Measurements from ENCODE around the gene RNMT.
"Not testable (repeated sequence)": the region's sequence is repeated elsewhere in the genome, so short reads cannot be mapped to it uniquely, and the experiment has no call there.

The RNMT gene

DNA sequence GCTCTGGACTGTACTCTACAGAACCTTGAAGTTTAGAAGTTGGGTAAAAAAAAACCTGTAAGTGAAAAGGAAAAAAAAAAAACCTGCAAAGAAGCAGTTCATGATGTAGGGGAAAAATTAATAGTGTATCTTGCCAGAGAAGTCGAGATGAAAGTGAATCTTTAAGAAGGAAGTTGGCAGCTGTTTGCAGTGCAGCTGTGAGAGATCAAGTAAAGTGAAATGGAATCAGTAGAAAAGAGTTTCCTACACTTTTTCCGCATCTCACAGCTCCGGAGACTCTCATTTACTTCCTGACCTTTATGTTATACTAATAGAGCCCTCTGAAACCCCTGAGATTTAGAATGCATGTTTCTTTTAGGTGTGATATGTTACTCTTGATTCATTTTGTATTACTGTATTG is 19.2 kb downstream of the RNMT start:
- Histone ChIP-seq H3K27ac (ENCODE audit: low read depth, low read length) (no peak overlapping the region), H3K27me3 (ENCODE audit: control insufficient read depth, insufficient read depth, low read length) (no peaks in the 10 kb centered on the region), H3K9me3 (ENCODE audit: control insufficient read depth, insufficient read depth, low read length) (no peaks in the 10 kb centered on the region), H3K36me3 (ENCODE audit: control insufficient read depth, insufficient read depth, low read length) (peaks cover 88% of the 10 kb centered on the region), H3K4me3 (ENCODE audit: low read depth, low read length) (no peak overlapping the region), H3K9ac (ENCODE audit: low read depth, low read length) (no peak overlapping the region), H3K4me1 (ENCODE audit: control insufficient read depth, insufficient read depth, low read length) (no peaks in the 10 kb centered on the region)

DNA sequence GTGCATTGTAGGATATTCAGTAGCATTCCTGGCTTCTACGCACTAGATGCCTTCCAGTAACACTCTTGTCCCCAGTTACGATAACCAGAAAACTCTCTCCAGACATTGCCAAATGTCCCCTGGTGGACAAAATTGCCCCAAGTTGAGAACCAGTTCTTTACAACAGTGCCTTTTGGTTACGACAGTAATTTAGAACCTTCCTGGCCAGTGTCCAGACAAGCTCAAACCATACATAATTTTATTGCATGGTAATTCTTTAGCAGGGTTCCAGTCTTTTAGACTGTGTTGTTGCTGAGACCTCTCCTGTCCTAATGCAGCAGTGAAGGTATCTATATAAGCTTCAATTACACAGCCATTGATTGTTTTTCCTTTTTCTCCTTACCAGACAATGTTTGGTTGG is 20.2 kb downstream of the RNMT start:
- Histone ChIP-seq H3K9me3 (ENCODE audit: control insufficient read depth, insufficient read depth, low read length) (no peaks in the 10 kb centered on the region), H3K4me3 (ENCODE audit: low read depth, low read length) (no peak overlapping the region), H3K27me3 (ENCODE audit: control insufficient read depth, insufficient read depth, low read length) (no peaks in the 10 kb centered on the region), H3K4me1 (ENCODE audit: control insufficient read depth, insufficient read depth, low read length) (no peaks in the 10 kb centered on the region), H3K9ac (ENCODE audit: low read depth, low read length) (no peak overlapping the region), H3K36me3 (ENCODE audit: control insufficient read depth, insufficient read depth, low read length) (peaks cover 79% of the 10 kb centered on the region), H3K27ac (ENCODE audit: low read depth, low read length) (no peak overlapping the region)

DNA sequence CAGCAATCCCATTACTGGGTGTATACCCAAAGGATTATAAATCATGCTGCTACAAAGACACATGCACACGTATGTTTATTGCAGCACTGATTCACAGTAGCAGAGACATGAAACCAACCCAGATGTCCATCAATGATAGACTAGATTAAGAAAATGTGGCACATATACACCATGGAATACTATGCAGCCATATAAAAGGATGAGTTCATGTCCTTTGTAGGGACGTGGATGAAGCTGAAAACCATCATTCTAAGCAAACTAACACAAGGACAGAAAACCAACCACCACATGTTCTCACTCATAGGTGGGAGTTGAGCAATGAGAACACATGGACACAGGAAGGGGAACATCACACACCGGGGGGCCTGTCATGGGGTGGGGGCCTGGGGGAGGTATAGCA is 25.1 kb downstream of the RNMT start:
- not testable (repeated sequence) for H3K9ac ChIP-seq (ENCODE audit: low read depth, low read length); H3K9me3 ChIP-seq (ENCODE audit: control insufficient read depth, insufficient read depth, low read length); H3K27ac ChIP-seq (ENCODE audit: low read depth, low read length); H3K27me3 ChIP-seq (ENCODE audit: control insufficient read depth, insufficient read depth, low read length); H3K4me1 ChIP-seq (ENCODE audit: control insufficient read depth, insufficient read depth, low read length); H3K4me3 ChIP-seq (ENCODE audit: low read depth, low read length)
- H3K36me3 ChIP-seq (ENCODE audit: control insufficient read depth, insufficient read depth, low read length) = peaks cover 79% of the 10 kb centered on the region

DNA sequence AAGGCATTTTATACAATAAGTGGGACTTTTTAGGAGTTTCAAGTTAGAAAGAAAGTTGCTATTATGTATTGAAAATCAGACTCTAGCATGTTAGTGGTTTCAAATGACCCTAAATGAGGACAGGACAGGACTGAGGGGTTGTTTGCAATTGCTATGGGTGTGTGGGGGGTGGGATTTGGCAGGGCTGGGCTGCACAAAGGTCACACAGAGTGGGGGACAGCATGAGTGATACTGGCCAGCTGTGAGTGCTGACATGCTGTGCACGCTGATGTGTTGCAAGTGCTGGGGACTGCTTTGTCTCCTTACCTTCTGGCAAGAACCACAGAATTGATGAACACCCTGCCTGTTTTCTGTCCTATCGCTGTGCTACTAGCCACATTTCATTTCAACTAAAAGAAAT is 29.8 kb downstream of the RNMT start:
- no peak overlapping the region for H3K4me3 ChIP-seq (ENCODE audit: low read depth, low read length)
- no peaks in the 10 kb centered on the region for H3K4me1 ChIP-seq (ENCODE audit: control insufficient read depth, insufficient read depth, low read length)
- H3K9me3 ChIP-seq (ENCODE audit: control insufficient read depth, insufficient read depth, low read length) = no peaks in the 10 kb centered on the region
- peaks cover 70% of the 10 kb centered on the region for H3K36me3 ChIP-seq (ENCODE audit: control insufficient read depth, insufficient read depth, low read length)
- no peak overlapping the region for H3K9ac ChIP-seq (ENCODE audit: low read depth, low read length)
- H3K27ac ChIP-seq (ENCODE audit: low read depth, low read length) = no peak overlapping the region
- H3K27me3 ChIP-seq (ENCODE audit: control insufficient read depth, insufficient read depth, low read length) = no peaks in the 10 kb centered on the region

DNA sequence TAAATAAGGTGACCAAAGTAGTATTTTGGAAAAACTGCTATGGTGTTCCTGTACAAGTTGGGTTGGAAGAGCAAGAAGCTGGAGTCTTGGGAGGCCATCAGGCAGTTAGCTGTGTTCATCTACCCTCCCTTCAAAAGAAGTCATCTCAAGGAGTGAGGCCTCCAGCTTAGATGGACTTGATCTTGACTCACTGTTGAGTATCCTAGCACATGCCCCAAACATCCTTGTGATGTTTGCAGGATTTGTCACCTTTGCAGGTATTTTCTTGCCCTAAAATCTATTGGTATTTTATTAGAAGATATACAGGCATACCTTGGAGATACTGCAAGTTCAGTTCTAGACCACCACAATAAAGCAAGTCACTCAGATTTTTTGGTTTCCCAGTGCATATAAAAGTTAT is 30.2 kb downstream of the RNMT start:
- no peaks in the 10 kb centered on the region for H3K27me3 ChIP-seq (ENCODE audit: control insufficient read depth, insufficient read depth, low read length)
- no peaks in the 10 kb centered on the region for H3K9me3 ChIP-seq (ENCODE audit: control insufficient read depth, insufficient read depth, low read length)
- no peak overlapping the region for H3K27ac ChIP-seq (ENCODE audit: low read depth, low read length)
- H3K36me3 ChIP-seq (ENCODE audit: control insufficient read depth, insufficient read depth, low read length) = peaks cover 72% of the 10 kb centered on the region
- no peak overlapping the region for H3K4me3 ChIP-seq (ENCODE audit: low read depth, low read length)
- no peaks in the 10 kb centered on the region for H3K4me1 ChIP-seq (ENCODE audit: control insufficient read depth, insufficient read depth, low read length)
- H3K9ac ChIP-seq (ENCODE audit: low read depth, low read length) = no peak overlapping the region

DNA sequence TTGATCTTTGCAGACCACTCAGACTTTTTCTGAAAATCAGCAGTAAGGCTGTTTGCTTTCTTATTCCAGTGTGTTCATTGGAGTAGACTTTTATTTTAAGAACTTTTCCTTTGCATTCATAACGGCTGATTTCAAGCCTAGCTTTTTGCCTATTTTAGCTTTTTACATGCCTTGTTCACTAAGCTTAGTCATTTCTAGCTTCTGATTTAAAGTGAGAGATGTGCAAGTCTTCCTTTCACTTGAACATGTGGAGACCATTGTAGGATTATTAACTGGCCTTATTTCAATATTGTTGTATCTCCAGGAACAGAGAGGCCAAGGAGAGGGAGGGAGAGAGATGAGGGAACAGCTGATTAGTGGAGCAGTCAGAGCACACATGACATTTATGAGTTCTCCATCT is 32.1 kb downstream of the RNMT start:
- Histone ChIP-seq H3K36me3 (ENCODE audit: control insufficient read depth, insufficient read depth, low read length) (peaks cover 61% of the 10 kb centered on the region), H3K9ac (ENCODE audit: low read depth, low read length) (no peak overlapping the region), H3K4me3 (ENCODE audit: low read depth, low read length) (no peak overlapping the region), H3K9me3 (ENCODE audit: control insufficient read depth, insufficient read depth, low read length) (no peaks in the 10 kb centered on the region), H3K4me1 (ENCODE audit: control insufficient read depth, insufficient read depth, low read length) (no peaks in the 10 kb centered on the region), H3K27me3 (ENCODE audit: control insufficient read depth, insufficient read depth, low read length) (no peaks in the 10 kb centered on the region), H3K27ac (ENCODE audit: low read depth, low read length) (no peak overlapping the region)

GRCh38 chr18:13760047-13760446 is 33.6 kb downstream of the RNMT start:
- no peak overlapping the region for H3K9ac ChIP-seq (ENCODE audit: low read depth, low read length)
- no peak overlapping the region for H3K4me3 ChIP-seq (ENCODE audit: low read depth, low read length)
- H3K9me3 ChIP-seq (ENCODE audit: control insufficient read depth, insufficient read depth, low read length) = peaks cover under 1% of the 10 kb centered on the region; the same call in 1 of the 2 replicates
- H3K4me1 ChIP-seq (ENCODE audit: control insufficient read depth, insufficient read depth, low read length) = no peaks in the 10 kb centered on the region
- peaks cover 46% of the 10 kb centered on the region for H3K36me3 ChIP-seq (ENCODE audit: control insufficient read depth, insufficient read depth, low read length)
- H3K27me3 ChIP-seq (ENCODE audit: control insufficient read depth, insufficient read depth, low read length) = no peaks in the 10 kb centered on the region
- H3K27ac ChIP-seq (ENCODE audit: low read depth, low read length) = no peak overlapping the region

GRCh38 chr18:13762690-13763439 is 36.4 kb downstream of the RNMT start:
- H3K4me1 ChIP-seq (ENCODE audit: control insufficient read depth, insufficient read depth, low read length) = no peaks in the 10 kb centered on the region
- no peak overlapping the region for H3K4me3 ChIP-seq (ENCODE audit: low read depth, low read length)
- H3K27ac ChIP-seq (ENCODE audit: low read depth, low read length) = no peak overlapping the region
- peaks cover 13% of the 10 kb centered on the region; the same call in 1 of the 2 replicates for H3K9me3 ChIP-seq (ENCODE audit: control insufficient read depth, insufficient read depth, low read length)
- peaks cover 18% of the 10 kb centered on the region for H3K36me3 ChIP-seq (ENCODE audit: control insufficient read depth, insufficient read depth, low read length)
- no peaks in the 10 kb centered on the region for H3K27me3 ChIP-seq (ENCODE audit: control insufficient read depth, insufficient read depth, low read length)
- no peak overlapping the region for H3K9ac ChIP-seq (ENCODE audit: low read depth, low read length)

GRCh38 chr18:13775058-13775457 is 48.6 kb downstream of the RNMT start:
- peaks cover 9% of the 10 kb centered on the region for H3K4me1 ChIP-seq (ENCODE audit: control insufficient read depth, insufficient read depth, low read length)
- no peak overlapping the region for H3K27ac ChIP-seq (ENCODE audit: low read depth, low read length)
- H3K9me3 ChIP-seq (ENCODE audit: control insufficient read depth, insufficient read depth, low read length) = no peaks in the 10 kb centered on the region
- H3K27me3 ChIP-seq (ENCODE audit: control insufficient read depth, insufficient read depth, low read length) = no peaks in the 10 kb centered on the region
- H3K36me3 ChIP-seq (ENCODE audit: control insufficient read depth, insufficient read depth, low read length) = no peaks in the 10 kb centered on the region
- H3K4me3 ChIP-seq (ENCODE audit: low read depth, low read length) = no peak overlapping the region
- no peak overlapping the region for H3K9ac ChIP-seq (ENCODE audit: low read depth, low read length)

GRCh38 chr18:13791181-13791580 is 64.7 kb downstream of the RNMT start:
- no peaks in the 10 kb centered on the region for H3K9me3 ChIP-seq (ENCODE audit: control insufficient read depth, insufficient read depth, low read length)
- no peak overlapping the region for H3K9ac ChIP-seq (ENCODE audit: low read depth, low read length)
- no peak overlapping the region for H3K27ac ChIP-seq (ENCODE audit: low read depth, low read length)
- no peak overlapping the region for H3K4me3 ChIP-seq (ENCODE audit: low read depth, low read length)
- H3K4me1 ChIP-seq (ENCODE audit: control insufficient read depth, insufficient read depth, low read length) = no peaks in the 10 kb centered on the region
- no peaks in the 10 kb centered on the region for H3K36me3 ChIP-seq (ENCODE audit: control insufficient read depth, insufficient read depth, low read length)
- no peaks in the 10 kb centered on the region for H3K27me3 ChIP-seq (ENCODE audit: control insufficient read depth, insufficient read depth, low read length)

- Histone ChIP-seq H3K36me3 (ENCODE audit: control insufficient read depth, insufficient read depth, low read length) (no peaks in the 10 kb centered on the region), H3K27me3 (ENCODE audit: control insufficient read depth, insufficient read depth, low read length) (no peaks in the 10 kb centered on the region), H3K9me3 (ENCODE audit: control insufficient read depth, insufficient read depth, low read length) (no peaks in the 10 kb centered on the region), H3K4me1 (ENCODE audit: control insufficient read depth, insufficient read depth, low read length) (no peaks in the 10 kb centered on the region), H3K9ac (ENCODE audit: low read depth, low read length) (no peak overlapping the region), H3K4me3 (ENCODE audit: low read depth, low read length) (no peak overlapping the region), H3K27ac (ENCODE audit: low read depth, low read length) (no peak overlapping the region)
These were observed 67.3 kb downstream of the RNMT start for GRCh38 chr18:13793819-13794218.

Measured in HUES48 (cell line).